Measurements from ENCODE around the gene CD109. TPM values are rescaled to one million over a fixed set of nuclear protein-coding genes. Genes with fewer than 3 reads are reported as not detected.

The CD109 gene
- total RNA-seq, 4 donors from 2014 or later: 7.8 to 19.0 (median 12.7) TPM

GRCh38 chr6:73653571-73654424 lies 42.2 kb upstream of the CD109 start, which contains the start of gene SLC17A5:
TSS of gene SLC17A5 (minus strand) at chr6:73653992. CDS start at chr6:73653886, 106 bp downstream.
- peak within 1 kb of the TSS; percentile 91 to 98 (median 96) for H3K27ac ChIP-seq
- DNase-seq (ENCODE audit: low spot score in 2 of 2): peak; percentile 90 to 94
- TF ChIP-seq POLR2A (IDR thresholded peaks at IDR 0.05): peak; percentile 39 to 70
- TF ChIP-seq CTCF (IDR thresholded peaks at IDR 0.05): peak in 2 of 5 experiments; percentile 11 to 38
- peak in 1 of 2 donors; percentile 86 for TF ChIP-seq EP300 (IDR thresholded peaks at IDR 0.05)
- 0 to 1% methylated on average over 24 to 76 of the region's 90 CpGs for WGBS, 2 donors
- H3K27me3 ChIP-seq: no peaks in the 10 kb centered on the region
- no peaks in the 10 kb centered on the region for H3K9me3 ChIP-seq
- H3K4me1 ChIP-seq: peaks cover 4 to 22% (median 9%) of the 10 kb centered on the region in 4 donors
- H3K36me3 ChIP-seq: peaks cover 0 to 8% (median 0%) of the 10 kb centered on the region in 3 donors
- H3K4me3 ChIP-seq: peak within 1 kb of the TSS; percentile 84 to 98 (median 97)

- WGBS, 2 donors: 88 to 89% methylated on average over 2 of the region's 2 CpGs
- no peaks in the 10 kb centered on the region for H3K36me3 ChIP-seq
- H3K27ac ChIP-seq: peak overlapping the region in 3 of 4 donors; percentile 95 to 98 (median 97)
- H3K9me3 ChIP-seq: no peaks in the 10 kb centered on the region
- DNase-seq (ENCODE audit: low spot score in 2 of 2): no peak
- no peak for TF ChIP-seq CTCF (IDR thresholded peaks at IDR 0.05)
- TF ChIP-seq EP300 (IDR thresholded peaks at IDR 0.05): no peak
- TF ChIP-seq POLR2A (IDR thresholded peaks at IDR 0.05): no peak
- H3K27me3 ChIP-seq: no peaks in the 10 kb centered on the region
- H3K4me3 ChIP-seq: peak overlapping the region in 2 of 4 donors; percentile 84 to 97
- peaks cover 4 to 22% (median 9%) of the 10 kb centered on the region in 4 donors for H3K4me1 ChIP-seq
Measured at GRCh38 chr6:73655341-73655917, 40.6 kb upstream of the CD109 start.

- no peaks in the 10 kb centered on the region for H3K27me3 ChIP-seq
Measured at GRCh38 chr6:73656531-73657145, 39.4 kb upstream of the CD109 start.

GRCh38 chr6:73657201-73657600 lies 38.8 kb upstream of the CD109 start:
- WGBS, 2 donors: 80 to 84% methylated on average over 3 of the region's 3 CpGs

More at GRCh38 chr6:73656531-73657145, 39.4 kb upstream of the CD109 start:
- Histone ChIP-seq H3K4me3 (no peak overlapping the region), H3K27ac (no peak overlapping the region), H3K9me3 (no peaks in the 10 kb centered on the region), H3K36me3 (no peaks in the 10 kb centered on the region), H3K4me1 (peaks cover 4 to 22% (median 9%) of the 10 kb centered on the region in 4 donors)
- WGBS, 2 donors: 93 to 94% methylated on average over 2 of the region's 2 CpGs
- no peak for DNase-seq (ENCODE audit: low spot score in 2 of 2)
- TF ChIP-seq POLR2A (IDR thresholded peaks at IDR 0.05) (no peak), EP300 (IDR thresholded peaks at IDR 0.05) (no peak), CTCF (IDR thresholded peaks at IDR 0.05) (no peak)

More at GRCh38 chr6:73657201-73657600, 38.8 kb upstream of the CD109 start:
- H3K9me3 ChIP-seq: no peaks in the 10 kb centered on the region
- no peak for TF ChIP-seq EP300 (IDR thresholded peaks at IDR 0.05)
- TF ChIP-seq POLR2A (IDR thresholded peaks at IDR 0.05): no peak
- no peak for TF ChIP-seq CTCF (IDR thresholded peaks at IDR 0.05)
- DNase-seq (ENCODE audit: low spot score in 2 of 2): no peak
- H3K4me1 ChIP-seq: peaks cover 4 to 18% (median 9%) of the 10 kb centered on the region in 4 donors
- no peak overlapping the region for H3K4me3 ChIP-seq
- no peaks in the 10 kb centered on the region for H3K36me3 ChIP-seq
- H3K27me3 ChIP-seq: no peaks in the 10 kb centered on the region
- no peak overlapping the region for H3K27ac ChIP-seq
